ENCODE measurements around the gene TCOF1. TPM values are rescaled to one million over a fixed set of nuclear protein-coding genes. Genes with fewer than 3 reads are reported as not detected.
A peak's percentile ranks its signal among the peaks of the same experiment; 100 is the strongest.

Gene TCOF1
- total and polyA plus RNA-seq, 2 donors (not counting 1 experiment from before 2014, with no cell fraction given) = 30.9 to 62.4 TPM

DNA sequence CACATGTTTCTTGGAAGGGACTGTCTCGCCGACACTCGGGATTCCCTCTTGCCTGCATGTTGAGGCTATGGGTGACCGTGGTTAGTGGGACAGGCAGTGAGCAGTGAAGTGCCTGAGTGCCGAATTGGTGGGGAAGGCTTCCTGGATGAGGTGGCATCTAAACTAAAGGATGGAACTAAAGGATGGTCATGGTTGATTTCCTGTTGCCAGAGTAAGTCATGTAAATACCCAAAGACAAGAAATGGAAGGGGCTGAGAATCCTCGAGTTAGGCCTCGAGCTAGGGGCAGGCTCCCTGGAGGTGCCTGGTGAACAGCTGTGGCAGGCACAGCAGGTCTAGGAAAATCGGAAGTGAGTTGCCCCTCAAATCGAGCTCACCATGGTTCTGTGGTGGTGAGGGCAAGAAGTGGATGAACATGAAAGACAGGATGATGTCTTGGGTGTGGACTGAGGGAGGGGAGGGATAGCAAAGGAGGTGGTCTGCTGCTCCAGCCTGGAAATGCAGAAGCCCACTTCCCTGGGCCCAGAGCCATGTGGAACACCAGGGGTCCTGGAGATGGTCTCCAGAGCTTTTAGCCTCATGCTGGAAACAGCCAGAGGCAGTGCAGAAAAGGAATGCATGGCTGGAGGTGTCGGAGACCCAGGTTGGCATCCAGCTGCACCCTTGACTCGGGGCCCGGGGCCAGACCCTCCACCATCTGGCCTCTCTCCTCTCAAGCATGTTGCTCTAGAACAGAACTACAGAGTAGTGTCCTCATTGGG, 43.0 kb downstream of the TCOF1 start:
- Mint-ChIP-seq H3K4me1 (peaks cover 56% of the 10 kb centered on the region), H3K4me3 (peak overlapping the region; percentile 24), H3K9me3 (ENCODE audit: insufficient read depth) (no peaks in the 10 kb centered on the region), H3K27ac (peak overlapping the region; percentile 88), H3K27me3 (no peaks in the 10 kb centered on the region)
- ChIA-PET CTCF (interaction anchor here (0.7 to 15.8 kb wide), 10 partner anchors 10 to 50 kb away, joined by 3 to 396 read pairs (median 4); partner anchors contain the start of genes CD74 and RPS14), POLR2A (interaction anchor here (0.6 to 15.5 kb wide), 7 partner anchors 10 to 852 kb away, joined by 3 to 286 read pairs (median 13); partner anchors contain the start of genes CD74, GM2A and RPS14)
- no peak overlapping the region for H2AFZ ChIP-seq (ENCODE audit: insufficient read depth, low read depth, low read length, poor library complexity, severe bottlenecking)
- peak overlapping the region; percentile 7 for H3K4me2 ChIP-seq (replicated peaks; ENCODE audit: low read depth, low read length, poor library complexity, severe bottlenecking)
- peak overlapping the region; percentile 54 to 64 for H3K27ac ChIP-seq (ENCODE audit: low read length in 2 of 2)
- no peaks in the 10 kb centered on the region for H3K27me3 ChIP-seq (replicated peaks in 1 of 4; ENCODE audit: control extremely low read depth in 1 of 4, control insufficient read depth in 3 of 4, insufficient read depth in 4 of 4, low read length in 3 of 4)
- H4K20me1 ChIP-seq (ENCODE audit: control insufficient read depth, insufficient read depth, low read length, poor library complexity, severe bottlenecking) = peaks cover 91% of the 10 kb centered on the region
- intact Hi-C loops (cut with micrococcal nuclease) = no loop called here
- H3K9ac ChIP-seq (ENCODE audit: low read length) = no peak overlapping the region
- peaks cover 2 to 84% of the 10 kb centered on the region in 2 experiments for H3K36me3 ChIP-seq (replicated peaks in 1 of 2; ENCODE audit: control extremely low read depth in 1 of 2, control insufficient read depth in 1 of 2, extremely low read depth in 1 of 2, insufficient read depth in 2 of 2, low read length in 1 of 2)
- peaks cover 6% of the 10 kb centered on the region for H3K79me2 ChIP-seq (ENCODE audit: control insufficient read depth, insufficient read depth, low read length)
- DNase-seq = peak; percentile 86
- peaks cover 6 to 49% of the 10 kb centered on the region in 2 donors for H3K4me1 ChIP-seq (ENCODE audit: control insufficient read depth in 2 of 2, insufficient read depth in 2 of 2, low read length in 2 of 2)
- ATAC-seq (ENCODE audit: low read depth) = no peak
- no peak overlapping the region for H3K4me3 ChIP-seq (ENCODE audit: control extremely low read depth in 1 of 5, extremely low read depth in 1 of 5, insufficient read depth in 1 of 5, low read depth in 2 of 5, low read length in 4 of 5)
- peaks cover 0 to 3% (median 0%) of the 10 kb centered on the region in 3 donors for H3K9me3 ChIP-seq (ENCODE audit: control extremely low read depth in 1 of 3, control insufficient read depth in 2 of 3, insufficient read depth in 1 of 3, low read length in 2 of 3)
- TF ChIP-seq EZH2 (IDR thresholded peaks at IDR 0.05; ENCODE audit: borderline replicate concordance, insufficient read depth, low read depth, low read length, poor library complexity, severe bottlenecking) (no peak), CTCF (IDR thresholded peaks at IDR 0.05) (no peak)
- 60% methylated on average over 12 of the region's 12 CpGs for WGBS (ENCODE audit: insufficient coverage)

- H3K4me1 Mint-ChIP-seq = peaks cover 55% of the 10 kb centered on the region
- H3K27me3 Mint-ChIP-seq = no peaks in the 10 kb centered on the region
- Histone ChIP-seq H4K20me1 (ENCODE audit: control insufficient read depth, insufficient read depth, low read length, poor library complexity, severe bottlenecking) (peaks cover 93% of the 10 kb centered on the region), H2AFZ (ENCODE audit: insufficient read depth, low read depth, low read length, poor library complexity, severe bottlenecking) (no peak overlapping the region), H3K9me3 (ENCODE audit: control extremely low read depth in 1 of 3, control insufficient read depth in 2 of 3, insufficient read depth in 1 of 3, low read length in 2 of 3) (peaks cover 0 to 3% (median 0%) of the 10 kb centered on the region in 3 donors), H3K36me3 (replicated peaks in 1 of 2; ENCODE audit: control extremely low read depth in 1 of 2, control insufficient read depth in 1 of 2, extremely low read depth in 1 of 2, insufficient read depth in 2 of 2, low read length in 1 of 2) (peaks cover 2 to 84% of the 10 kb centered on the region in 2 experiments), H3K79me2 (ENCODE audit: control insufficient read depth, insufficient read depth, low read length) (peaks cover 9% of the 10 kb centered on the region), H3K4me3 (ENCODE audit: control extremely low read depth in 1 of 5, extremely low read depth in 1 of 5, insufficient read depth in 1 of 5, low read depth in 2 of 5, low read length in 4 of 5) (no peak overlapping the region), H3K27ac (ENCODE audit: low read length in 2 of 2) (peak overlapping the region; percentile 54 to 64), H3K4me2 (replicated peaks; ENCODE audit: low read depth, low read length, poor library complexity, severe bottlenecking) (peak overlapping the region; percentile 2), H3K27me3 (replicated peaks in 1 of 4; ENCODE audit: control extremely low read depth in 1 of 4, control insufficient read depth in 3 of 4, insufficient read depth in 4 of 4, low read length in 3 of 4) (no peaks in the 10 kb centered on the region), H3K4me1 (ENCODE audit: control insufficient read depth in 2 of 2, insufficient read depth in 2 of 2, low read length in 2 of 2) (peaks cover 8 to 54% of the 10 kb centered on the region in 2 donors), H3K9ac (ENCODE audit: low read length) (no peak overlapping the region)
- intact Hi-C loops (cut with micrococcal nuclease) = no loop called here
- CTCF ChIA-PET = interaction anchor here (0.7 to 15.8 kb wide), 7 partner anchors 10 to 49 kb away, joined by 3 to 396 read pairs (median 4); partner anchors contain the start of genes CD74 and RPS14
- H3K27ac Mint-ChIP-seq = peak overlapping the region; percentile 88
- no peak overlapping the region for H3K4me3 Mint-ChIP-seq
- POLR2A ChIA-PET = interaction anchor here (1.2 to 15.5 kb wide), 5 partner anchors 12 to 852 kb away, joined by 3 to 286 read pairs (median 37); partner anchors contain the start of genes CD74, GM2A and RPS14
- no peaks in the 10 kb centered on the region for H3K9me3 Mint-ChIP-seq (ENCODE audit: insufficient read depth)
- DNase-seq (no peak), ATAC-seq (ENCODE audit: low read depth) (no peak)
- TF ChIP-seq CTCF (IDR thresholded peaks at IDR 0.05) (no peak), EZH2 (IDR thresholded peaks at IDR 0.05; ENCODE audit: borderline replicate concordance, insufficient read depth, low read depth, low read length, poor library complexity, severe bottlenecking) (no peak)
- WGBS (ENCODE audit: insufficient coverage) = no CpG with 5 or more reads among the region's 3 CpGs
These were observed 43.5 kb downstream of the TCOF1 start for GRCh38 chr5:150401076-150401375.
